HG02610 (cell line): ENCODE data around the gene PAK6.

Source experiments
- ATAC-seq: cut with Tn5 transposase; IDR thresholded peaks from one replicate; pipeline ENCODE4 v1.9.1; 2021; ENCODE audit warnings: mild to moderate bottlenecking, moderate library complexity; ENCODE audit not compliant: unreplicated experiment

Gene PAK6

GRCh38 chr15:40254452-40254851, 15.6 kb downstream of the PAK6 start:
- no peak for ATAC-seq

GRCh38 chr15:40255033-40255432, 16.2 kb downstream of the PAK6 start:
- no peak for ATAC-seq

GRCh38 chr15:40256638-40257235, 17.9 kb downstream of the PAK6 start:
- ATAC-seq: no peak

GRCh38 chr15:40257656-40258450, 19.0 kb downstream of the PAK6 start:
- ATAC-seq: no peak

GRCh38 chr15:40258544-40258943, 19.7 kb downstream of the PAK6 start:
- ATAC-seq: no peak

GRCh38 chr15:40259021-40259420, 20.2 kb downstream of the PAK6 start:
- ATAC-seq: no peak

- ATAC-seq: no peak
These were observed 24.3 kb downstream of the PAK6 start for GRCh38 chr15:40263024-40263754.

GRCh38 chr15:40264321-40265153, 25.7 kb downstream of the PAK6 start:
- no peak for ATAC-seq

- ATAC-seq: no peak
These were observed 26.5 kb downstream of the PAK6 start for GRCh38 chr15:40265355-40265754.

GRCh38 chr15:40265875-40266274, 27.0 kb downstream of the PAK6 start:
- ATAC-seq: no peak

GRCh38 chr15:40266828-40267304, 28.0 kb downstream of the PAK6 start:
- no peak for ATAC-seq

GRCh38 chr15:40267670-40268069, 28.8 kb downstream of the PAK6 start:
- no peak for ATAC-seq

- no peak for ATAC-seq
These were observed 30.7 kb downstream of the PAK6 start for GRCh38 chr15:40269604-40270003.

GRCh38 chr15:40270246-40270995, 31.6 kb downstream of the PAK6 start:
- no peak for ATAC-seq

- ATAC-seq: no peak
These were observed 33.0 kb downstream of the PAK6 start for GRCh38 chr15:40271685-40272484.

GRCh38 chr15:40272485-40273056, 33.7 kb downstream of the PAK6 start:
- ATAC-seq: no peak

- ATAC-seq: no peak
These were observed 34.6 kb downstream of the PAK6 start for GRCh38 chr15:40273428-40273827.

GRCh38 chr15:40274350-40275274, 35.7 kb downstream of the PAK6 start:
- ATAC-seq: no peak
